Esophagus muscularis mucosa (tissue), 4 donors: ENCODE results near the gene SLCO1B1.

Source experiments
- CTCF ChIP-seq, 3 experiments: fragments of 200-600 bp in 2 of 3; fragments of 450-650 bp in 1 of 3; sonication (generic) in 2 of 3; IDR thresholded peaks; one replicate each; pipeline ENCODE4 v1.5.1; 2017 to 2019; ENCODE audit warnings: antibody characterized with exemption in 3 of 3, mild to moderate bottlenecking in 2 of 3, moderate library complexity in 1 of 3
- EP300 ChIP-seq: sonication (generic); formaldehyde crosslinking; IDR thresholded peaks from one replicate; pipeline ENCODE4 v1.6.1; 2017; ENCODE audit warnings: antibody characterized with exemption
- POLR2A ChIP-seq: fragments of 450-650 bp; IDR thresholded peaks from one replicate; pipeline ENCODE4 v1.6.1; 2017; ENCODE audit warnings: antibody characterized with exemption, moderate library complexity, mild to moderate bottlenecking, low read depth

GRCh38 chr12:21264232-21264631 lies 133.2 kb downstream of the SLCO1B1 start:
- TF ChIP-seq EP300, result no peak
- no peak for TF ChIP-seq CTCF (IDR thresholded peaks at IDR 0.05)
- TF ChIP-seq POLR2A, result no peak
